Fibroblast of skin of abdomen (primary cell): ENCODE measurements around the gene EMC8.

ENCODE experiments used
- DNase-seq: peaks from one replicate; pipeline ENCODE4 v3.0.0-alpha.2; 2013

Gene EMC8

GRCh38 chr16:85752511-85753420 lies 46.6 kb downstream of the EMC8 start:
- DNase-seq: peak; percentile 72

GRCh38 chr16:85751698-85752501 lies 47.4 kb downstream of the EMC8 start:
- peak; percentile 45 for DNase-seq

- DNase-seq: peak; percentile 45
These were observed 48.3 kb downstream of the EMC8 start, which contains the start of gene C16orf74 for GRCh38 chr16:85750827-85751697. Gene C16orf74, minus strand, starts transcription at chr16:85751096. Its CDS starts 15,879 bp downstream, at chr16:85735217.

GRCh38 chr16:85750146-85750826 lies 49.1 kb downstream of the EMC8 start:
- DNase-seq: peak; percentile 58

GRCh38 chr16:85749771-85750145 lies 49.6 kb downstream of the EMC8 start:
- no peak for DNase-seq

- DNase-seq: peak; percentile 38
These were observed 52.7 kb downstream of the EMC8 start for GRCh38 chr16:85746460-85747215.

GRCh38 chr16:85738923-85739715 lies 60.2 kb downstream of the EMC8 start:
- DNase-seq: no peak

- no peak for DNase-seq
These were observed 62.4 kb downstream of the EMC8 start for GRCh38 chr16:85736921-85737320.

- no peak for DNase-seq
These were observed 63.4 kb downstream of the EMC8 start for GRCh38 chr16:85735946-85736345.

- DNase-seq: no peak
These were observed 64.1 kb downstream of the EMC8 start for GRCh38 chr16:85735225-85735635.

- DNase-seq: no peak
These were observed 64.9 kb downstream of the EMC8 start for GRCh38 chr16:85734311-85735017.

GRCh38 chr16:85733839-85734170 lies 65.5 kb downstream of the EMC8 start:
- DNase-seq: peak; percentile 25

GRCh38 chr16:85733155-85733838 lies 66.0 kb downstream of the EMC8 start:
- peak; percentile 29 for DNase-seq

- no peak for DNase-seq
These were observed 68.2 kb downstream of the EMC8 start for GRCh38 chr16:85731179-85731578.

- DNase-seq: no peak
These were observed 69.2 kb downstream of the EMC8 start for GRCh38 chr16:85730186-85730465.

- peak; percentile 72 for DNase-seq
These were observed 69.7 kb downstream of the EMC8 start for GRCh38 chr16:85729452-85730185.

GRCh38 chr16:85728879-85729278 lies 70.5 kb downstream of the EMC8 start:
- no peak for DNase-seq
